NOMO-1 (cell line): ENCODE measurements around the gene TMEM218.
"Not testable (repeated sequence)": the region's sequence is repeated elsewhere in the genome, so short reads cannot be mapped to it uniquely, and the experiment has no call there.

Source experiments
- DNase-seq, 2 experiments: peaks; one replicate each; lab custom pipeline; 2025; ENCODE audit not compliant: unreplicated experiment in 2 of 2; lab: John Stamatoyannopoulos, UW

TMEM218 gene

GRCh38 chr11:125090816-125091215 is 20.6 kb downstream of the TMEM218 start:
- DNase-seq = no peak

DNA sequence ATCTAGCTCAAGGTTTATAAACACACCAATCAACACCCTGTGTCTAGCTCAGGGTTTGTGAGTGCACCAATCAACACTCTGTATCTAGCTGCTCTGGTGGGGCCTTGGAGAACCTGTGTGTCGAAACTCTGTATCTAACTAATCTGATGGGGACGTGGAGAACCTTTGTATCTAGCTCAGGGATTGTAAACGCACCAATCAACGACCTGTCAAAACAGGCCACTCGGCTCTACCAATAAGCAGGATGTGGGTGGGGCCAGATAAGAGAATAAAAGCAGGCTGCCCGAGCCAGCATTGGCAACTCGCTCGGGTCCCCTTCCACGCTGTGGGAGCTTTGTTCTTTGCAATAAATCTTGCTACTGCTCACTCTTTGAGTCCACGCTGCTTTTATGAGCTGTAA is 21.3 kb downstream of the TMEM218 start:
- DNase-seq = not testable (repeated sequence)

DNA sequence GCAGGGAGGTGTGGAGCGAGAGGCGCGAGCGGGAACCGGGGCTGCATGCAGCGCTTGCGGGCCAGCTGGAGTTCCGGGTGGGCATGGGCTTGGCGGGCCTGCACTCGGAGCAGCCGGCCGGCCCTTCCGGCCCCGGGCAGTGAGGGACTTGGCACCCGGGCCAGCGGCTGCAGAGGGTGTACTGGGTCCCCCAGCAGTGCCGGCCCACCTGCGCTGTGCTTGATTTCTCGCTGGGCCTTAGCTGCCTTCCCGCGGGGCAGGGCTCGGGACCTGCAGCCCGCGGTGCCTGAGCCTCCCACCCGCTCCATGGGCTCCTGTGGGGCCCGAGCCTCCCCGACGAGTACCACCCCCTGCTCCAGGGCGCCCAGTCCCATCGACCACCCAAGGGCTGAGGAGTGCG is 21.9 kb downstream of the TMEM218 start:
- DNase-seq = not testable (repeated sequence)

- DNase-seq = no peak
Observed at GRCh38 chr11:125088576-125089455, 22.6 kb downstream of the TMEM218 start.

GRCh38 chr11:125088123-125088522 is 23.3 kb downstream of the TMEM218 start:
- no peak for DNase-seq

DNA sequence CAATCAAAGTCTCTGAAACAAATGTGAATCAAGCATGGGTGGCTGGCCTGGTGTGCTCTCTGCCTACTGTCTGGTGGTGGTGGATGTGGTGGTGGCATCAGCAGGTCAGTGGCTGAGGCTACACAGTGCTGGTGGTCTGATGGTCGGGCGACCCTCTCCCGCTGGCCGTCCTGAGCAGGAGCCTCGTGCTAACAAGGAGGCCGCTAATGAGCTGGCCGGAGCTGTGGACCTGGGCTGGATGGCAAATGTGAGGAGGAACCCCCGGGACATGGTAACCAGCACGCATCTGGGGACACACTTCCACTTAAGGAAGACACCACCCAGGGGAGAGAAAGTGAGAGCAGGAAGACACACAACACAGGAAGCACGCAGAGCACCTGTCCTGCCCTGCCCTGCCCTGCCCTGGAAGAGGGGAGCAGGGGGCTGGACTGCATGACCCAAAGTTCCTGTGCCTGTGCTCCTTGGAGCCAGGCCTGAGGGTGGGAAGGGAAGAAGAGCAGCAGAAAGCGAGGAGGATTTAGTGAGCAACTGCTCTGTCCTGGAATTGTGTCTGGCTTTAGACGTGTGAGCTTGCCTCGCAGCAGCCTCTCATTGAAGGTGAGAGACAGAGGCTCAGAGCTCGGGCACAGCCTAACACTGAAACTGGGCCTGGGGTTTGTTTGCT is 24.7 kb downstream of the TMEM218 start:
- DNase-seq = no peak

GRCh38 chr11:125085301-125086081 is 25.9 kb downstream of the TMEM218 start:
- no peak for DNase-seq

DNA sequence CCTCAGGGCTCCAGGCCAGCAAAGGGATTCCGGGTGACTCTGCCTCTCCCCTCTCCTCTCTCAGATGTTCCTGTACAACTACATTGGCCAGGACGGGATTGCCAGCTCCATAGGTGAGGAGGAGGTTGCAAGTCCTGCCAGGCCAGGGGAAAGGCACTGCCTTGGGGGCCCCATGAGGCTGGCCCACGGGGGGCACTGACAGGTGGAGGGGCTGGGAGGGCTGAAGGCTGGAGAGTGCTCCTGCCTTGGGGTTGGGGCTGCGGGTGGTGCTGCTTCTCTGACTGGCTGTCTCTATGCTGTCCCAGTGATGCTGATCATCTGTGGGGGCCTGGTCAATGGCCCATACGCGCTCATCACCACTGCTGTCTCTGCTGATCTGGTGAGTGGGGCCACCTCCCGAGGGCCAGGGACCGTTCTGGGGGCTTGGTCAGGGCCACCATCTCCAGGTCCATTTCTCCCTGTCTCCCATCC is 26.6 kb downstream of the TMEM218 start:
- DNase-seq = no peak

DNA sequence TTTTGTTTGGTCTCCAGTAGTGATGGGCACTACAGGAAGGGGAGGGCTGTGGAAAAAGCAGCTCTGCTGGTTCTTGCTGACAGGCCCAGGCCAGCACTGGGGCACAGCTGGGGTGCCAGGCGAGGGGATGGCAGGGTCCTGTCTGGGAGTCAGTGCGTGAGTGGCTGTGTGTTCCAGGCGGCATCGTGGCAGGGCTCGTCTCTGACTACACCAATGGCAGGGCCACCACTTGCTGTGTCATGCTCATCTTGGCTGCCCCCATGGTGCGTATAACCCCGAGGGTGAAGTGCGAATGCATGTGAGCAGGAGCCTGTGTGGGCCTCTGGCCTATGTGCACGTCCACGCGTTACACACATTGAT is 27.4 kb downstream of the TMEM218 start:
- no peak for DNase-seq

GRCh38 chr11:125083312-125084056 is 27.9 kb downstream of the TMEM218 start:
- no peak for DNase-seq

DNA sequence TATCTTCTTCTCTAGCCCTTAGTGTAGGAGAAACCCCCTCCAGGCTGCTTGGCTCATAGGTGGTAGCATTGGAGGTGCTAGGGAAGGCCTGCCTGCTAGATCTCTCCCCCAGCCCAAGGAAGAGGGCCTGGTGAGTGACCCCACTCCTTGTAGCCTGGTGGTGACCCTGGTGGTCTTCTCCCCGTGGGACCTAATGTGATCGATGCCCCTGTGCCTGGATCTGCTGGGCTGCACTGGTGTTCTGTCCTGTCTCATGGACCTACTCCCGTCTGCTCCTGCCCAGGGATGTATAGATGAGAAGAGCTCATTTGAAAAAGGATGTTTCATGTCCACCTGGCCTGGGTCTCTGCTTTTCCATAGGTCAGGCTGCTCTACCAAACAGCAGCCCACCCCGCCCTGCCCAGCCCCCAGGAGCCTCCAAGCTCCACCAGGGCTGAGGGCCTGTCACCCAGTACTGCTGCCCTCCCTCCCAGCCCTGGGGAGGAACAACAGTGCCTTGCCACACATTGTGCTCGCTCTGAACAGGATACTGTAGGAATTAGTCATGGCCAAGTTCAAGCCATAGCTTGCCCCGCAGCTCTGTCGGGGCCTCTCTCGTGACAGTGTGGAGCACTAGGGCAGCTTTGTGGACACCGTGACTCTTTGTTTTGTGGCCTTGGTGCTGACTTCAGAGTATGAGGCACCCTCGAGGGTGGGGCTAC is 28.7 kb downstream of the TMEM218 start:
- DNase-seq = no peak

DNA sequence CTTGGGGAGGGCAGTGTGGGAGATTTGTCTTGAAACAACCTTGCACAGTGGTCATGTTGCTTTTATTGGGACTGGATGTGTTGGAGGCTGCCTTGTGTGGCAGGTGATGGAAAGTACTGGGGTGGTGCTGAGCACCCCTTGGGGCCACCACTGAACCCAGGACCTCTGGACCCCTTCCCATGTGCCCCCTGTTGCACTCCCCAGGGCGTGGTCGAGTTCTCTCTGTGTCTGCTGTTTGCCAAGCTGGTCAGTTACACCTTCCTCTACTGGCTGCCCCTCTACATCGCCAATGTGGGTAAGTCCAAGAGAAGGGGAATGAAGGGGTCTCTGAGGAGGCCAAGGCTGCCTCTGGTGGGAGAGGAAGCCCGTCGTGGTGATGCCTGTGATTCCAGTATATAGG is 29.4 kb downstream of the TMEM218 start:
- DNase-seq = no peak

DNA sequence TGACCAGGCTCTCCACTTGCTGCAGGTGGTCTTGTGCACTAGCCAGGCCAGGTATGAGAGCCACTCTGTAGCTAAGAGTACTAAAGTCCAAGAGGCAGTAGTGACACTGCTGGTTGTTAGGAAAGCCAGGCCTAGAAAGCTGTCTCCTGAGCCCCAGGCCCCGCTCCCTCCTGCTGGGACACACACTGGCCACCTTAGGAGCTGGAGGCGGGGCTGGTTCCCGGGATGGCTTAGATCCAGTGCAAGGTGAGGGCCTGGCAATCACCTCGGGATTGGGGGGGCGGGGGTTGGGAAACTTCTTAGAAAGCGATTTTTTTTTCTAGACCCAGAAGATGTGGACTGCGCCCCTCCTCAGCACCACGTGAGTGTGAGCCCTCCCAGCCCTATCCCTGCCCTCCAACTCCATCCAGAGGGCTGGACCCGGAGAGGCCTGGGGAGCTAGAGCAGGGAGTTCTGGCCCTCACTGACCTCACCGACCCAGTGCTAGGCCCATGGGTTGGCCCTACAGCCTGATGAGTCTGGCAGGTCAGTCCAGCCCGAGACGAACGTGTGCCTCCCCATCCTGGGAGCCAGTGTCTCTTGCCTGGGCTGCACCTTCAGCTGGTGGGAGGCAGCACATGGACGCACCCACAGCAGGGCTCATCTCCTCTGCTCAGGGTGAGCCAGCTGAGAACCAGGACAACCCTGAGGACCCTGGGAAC is 30.2 kb downstream of the TMEM218 start:
- no peak for DNase-seq

- no peak for DNase-seq
Observed at GRCh38 chr11:125080531-125080911, 30.9 kb downstream of the TMEM218 start.

DNA sequence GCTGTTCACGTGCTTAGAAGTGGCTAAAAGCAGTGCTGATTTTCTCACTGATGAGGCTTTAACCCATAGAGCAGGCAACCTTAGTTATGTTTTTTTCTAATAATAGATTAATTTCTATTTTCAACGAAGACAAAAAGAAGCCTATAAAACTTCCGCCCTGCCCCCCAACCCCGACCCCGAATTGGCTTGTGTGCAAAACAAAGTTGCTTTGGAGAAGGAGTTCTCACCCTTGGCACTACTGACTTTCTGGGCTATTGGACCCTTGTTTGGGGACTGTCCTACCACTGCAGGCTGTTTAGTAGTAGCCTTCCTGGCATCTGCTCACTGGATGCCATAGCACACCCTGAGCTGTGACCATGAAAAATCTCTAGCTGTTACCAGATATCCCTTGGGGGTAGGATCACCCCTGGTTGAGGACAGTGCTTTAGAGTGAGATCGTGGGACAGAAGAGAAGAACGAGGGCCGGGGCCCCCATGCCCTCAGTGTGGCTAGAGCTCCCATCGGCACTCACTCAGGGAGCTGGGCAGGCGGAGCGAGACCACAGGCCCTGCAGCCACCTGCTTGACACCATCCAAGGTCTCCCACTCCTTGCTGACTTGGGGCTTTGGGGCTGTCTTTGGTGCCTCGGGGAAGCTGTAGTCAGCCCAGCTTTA is 31.4 kb downstream of the TMEM218 start:
- no peak for DNase-seq

DNA sequence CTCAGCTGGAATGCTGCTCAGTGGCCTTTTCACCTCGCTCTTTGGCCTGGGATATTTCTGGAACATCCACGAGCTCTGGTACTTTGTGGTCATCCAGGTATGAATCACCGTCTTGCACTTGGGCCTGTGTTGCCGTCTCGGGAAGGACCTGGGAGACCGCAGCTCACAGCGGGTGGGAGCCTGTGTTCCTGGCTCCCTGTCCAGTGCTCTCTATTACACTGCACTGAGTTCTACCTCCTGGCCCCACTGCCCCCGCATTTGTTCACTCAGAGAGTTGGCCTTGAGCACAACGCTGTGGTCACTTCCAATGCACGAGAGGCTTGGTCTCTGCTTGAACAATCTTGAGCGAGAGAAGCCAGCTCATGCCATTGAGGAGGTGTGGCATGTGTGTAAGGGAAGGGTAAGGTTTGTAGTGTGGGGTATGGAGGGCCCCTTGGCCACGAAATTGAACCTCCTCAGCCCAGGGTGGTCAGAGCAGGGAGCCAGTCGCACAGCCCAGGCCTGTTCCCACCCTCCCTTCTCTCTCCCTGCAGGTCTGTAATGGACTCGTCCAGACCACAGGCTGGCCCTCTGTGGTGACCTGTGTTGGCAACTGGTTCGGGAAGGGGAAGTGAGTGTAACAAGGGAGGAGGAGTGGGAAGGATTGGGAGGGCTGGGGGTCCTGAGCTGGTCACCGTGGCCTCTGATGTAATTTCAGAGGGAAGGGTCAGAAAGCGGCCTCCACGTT is 32.1 kb downstream of the TMEM218 start:
- DNase-seq = no peak

DNA sequence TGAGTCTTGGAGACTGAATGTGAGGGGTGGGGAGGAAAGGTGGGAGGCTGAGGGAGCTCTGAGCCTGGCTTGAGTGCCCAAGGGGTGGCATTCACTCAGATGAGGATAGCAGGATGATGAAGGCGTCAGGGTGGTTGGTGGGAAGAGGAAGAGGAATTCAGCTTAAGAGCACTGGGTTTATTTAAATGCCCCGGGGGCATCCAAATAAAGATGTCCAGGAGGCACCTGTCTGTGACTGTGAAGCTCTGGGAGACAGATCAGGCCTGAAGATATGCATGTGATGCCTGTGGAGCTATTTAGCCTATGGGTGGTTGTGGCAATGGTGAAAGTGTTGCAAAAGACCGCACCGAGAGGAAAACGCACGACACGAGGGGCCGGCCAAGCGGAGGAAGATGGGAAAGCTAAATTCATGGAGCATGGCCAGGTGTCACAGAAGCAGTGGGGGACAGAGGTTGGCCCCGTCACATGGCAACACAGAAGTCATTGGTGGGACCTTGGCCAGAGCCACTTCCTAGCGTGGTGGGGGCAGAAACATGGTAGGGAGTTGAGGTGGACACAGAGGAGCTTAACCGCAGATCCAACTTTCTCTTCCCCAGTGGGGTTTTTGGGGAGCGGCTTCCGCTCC is 32.8 kb downstream of the TMEM218 start:
- DNase-seq = no peak

DNA sequence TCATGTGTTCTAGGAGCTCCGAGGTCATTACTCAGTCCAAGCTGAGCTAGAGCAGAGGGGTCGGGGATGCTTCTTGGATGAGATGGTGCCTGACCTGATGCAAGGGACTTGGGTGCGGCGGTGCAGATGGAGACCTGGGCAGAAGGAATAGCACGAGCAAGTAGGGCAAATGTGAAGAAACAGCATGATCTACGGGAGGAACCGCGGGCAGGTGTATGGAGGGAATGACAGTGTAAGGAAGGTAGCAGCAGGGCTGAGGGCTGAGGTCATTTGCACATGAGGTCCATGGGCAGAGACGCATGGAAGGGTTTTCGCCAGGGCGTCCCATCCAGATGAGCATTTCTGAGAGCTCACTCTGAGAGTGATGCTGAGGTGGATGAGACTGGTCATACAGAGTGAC is 33.4 kb downstream of the TMEM218 start:
- DNase-seq = no peak
